OCI-LY1 (cell line): ENCODE results near the gene SLC1A2.

Experiments used
- EZH2 ChIP-seq: fragments of 200-600 bp; sonication (generic), shearing (Covaris generic); IDR thresholded peaks from 2 replicates; pipeline ENCODE4 v1.8.0; 2017; ENCODE audit warnings: borderline replicate concordance, mixed run types, mild to moderate bottlenecking, antibody characterized with exemption, low read length, moderate library complexity, mixed read lengths
- TF ChIP-seq, protein P1 (sequence below): fragments of 200-600 bp; sonication (generic), shearing (Covaris generic); IDR thresholded peaks from 2 replicates; pipeline ENCODE4 v1.5.1; 2017; ENCODE audit warnings: mild to moderate bottlenecking, antibody characterized with exemption, low read length, moderate library complexity, mixed read lengths

DNA sequence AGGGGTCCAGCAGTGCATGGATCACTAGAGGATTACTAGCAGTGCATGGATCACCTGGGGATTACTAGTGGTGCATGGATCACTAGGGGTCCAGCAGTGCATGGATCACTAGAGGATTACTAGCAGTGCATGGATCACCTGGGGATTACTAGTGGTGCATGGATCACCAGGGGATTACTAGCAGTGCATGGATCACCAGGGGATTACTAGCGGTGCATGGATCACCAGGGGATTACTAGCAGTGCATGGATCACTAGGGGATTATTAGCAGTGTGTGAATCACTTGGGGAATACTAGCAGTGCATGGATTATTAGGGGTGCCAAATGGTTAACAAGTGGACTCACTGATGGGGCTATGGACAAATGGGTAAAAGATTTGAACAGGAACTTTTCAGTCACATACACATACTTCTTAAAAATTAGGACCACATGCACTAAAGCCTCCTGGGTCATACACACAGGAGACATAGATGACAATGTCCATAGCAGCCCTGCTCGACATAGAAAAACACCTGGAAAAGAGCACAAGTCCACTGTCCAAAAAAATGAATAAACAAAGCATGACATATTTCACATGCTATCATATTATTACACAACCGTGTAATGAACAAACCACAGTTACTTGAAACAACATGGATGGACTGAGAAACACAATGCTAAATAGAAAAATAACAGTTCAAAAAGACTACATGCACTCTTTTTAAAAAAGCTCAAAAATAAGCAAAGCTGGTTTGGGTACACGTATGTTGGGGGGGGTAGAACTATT lies 170.6 kb downstream of the SLC1A2 start:
- TF ChIP-seq, protein P1, sequence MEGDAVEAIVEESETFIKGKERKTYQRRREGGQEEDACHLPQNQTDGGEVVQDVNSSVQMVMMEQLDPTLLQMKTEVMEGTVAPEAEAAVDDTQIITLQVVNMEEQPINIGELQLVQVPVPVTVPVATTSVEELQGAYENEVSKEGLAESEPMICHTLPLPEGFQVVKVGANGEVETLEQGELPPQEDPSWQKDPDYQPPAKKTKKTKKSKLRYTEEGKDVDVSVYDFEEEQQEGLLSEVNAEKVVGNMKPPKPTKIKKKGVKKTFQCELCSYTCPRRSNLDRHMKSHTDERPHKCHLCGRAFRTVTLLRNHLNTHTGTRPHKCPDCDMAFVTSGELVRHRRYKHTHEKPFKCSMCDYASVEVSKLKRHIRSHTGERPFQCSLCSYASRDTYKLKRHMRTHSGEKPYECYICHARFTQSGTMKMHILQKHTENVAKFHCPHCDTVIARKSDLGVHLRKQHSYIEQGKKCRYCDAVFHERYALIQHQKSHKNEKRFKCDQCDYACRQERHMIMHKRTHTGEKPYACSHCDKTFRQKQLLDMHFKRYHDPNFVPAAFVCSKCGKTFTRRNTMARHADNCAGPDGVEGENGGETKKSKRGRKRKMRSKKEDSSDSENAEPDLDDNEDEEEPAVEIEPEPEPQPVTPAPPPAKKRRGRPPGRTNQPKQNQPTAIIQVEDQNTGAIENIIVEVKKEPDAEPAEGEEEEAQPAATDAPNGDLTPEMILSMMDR: no peak
- no peak for TF ChIP-seq EZH2
